ENCODE results near the gene MCOLN1. TPM values are rescaled to one million over a fixed set of nuclear protein-coding genes. Genes with fewer than 3 reads are reported as not detected.

Gene MCOLN1
- total and polyA plus RNA-seq, 2 experiments from 2014 or later = 7.2 to 16.1 TPM

DNA sequence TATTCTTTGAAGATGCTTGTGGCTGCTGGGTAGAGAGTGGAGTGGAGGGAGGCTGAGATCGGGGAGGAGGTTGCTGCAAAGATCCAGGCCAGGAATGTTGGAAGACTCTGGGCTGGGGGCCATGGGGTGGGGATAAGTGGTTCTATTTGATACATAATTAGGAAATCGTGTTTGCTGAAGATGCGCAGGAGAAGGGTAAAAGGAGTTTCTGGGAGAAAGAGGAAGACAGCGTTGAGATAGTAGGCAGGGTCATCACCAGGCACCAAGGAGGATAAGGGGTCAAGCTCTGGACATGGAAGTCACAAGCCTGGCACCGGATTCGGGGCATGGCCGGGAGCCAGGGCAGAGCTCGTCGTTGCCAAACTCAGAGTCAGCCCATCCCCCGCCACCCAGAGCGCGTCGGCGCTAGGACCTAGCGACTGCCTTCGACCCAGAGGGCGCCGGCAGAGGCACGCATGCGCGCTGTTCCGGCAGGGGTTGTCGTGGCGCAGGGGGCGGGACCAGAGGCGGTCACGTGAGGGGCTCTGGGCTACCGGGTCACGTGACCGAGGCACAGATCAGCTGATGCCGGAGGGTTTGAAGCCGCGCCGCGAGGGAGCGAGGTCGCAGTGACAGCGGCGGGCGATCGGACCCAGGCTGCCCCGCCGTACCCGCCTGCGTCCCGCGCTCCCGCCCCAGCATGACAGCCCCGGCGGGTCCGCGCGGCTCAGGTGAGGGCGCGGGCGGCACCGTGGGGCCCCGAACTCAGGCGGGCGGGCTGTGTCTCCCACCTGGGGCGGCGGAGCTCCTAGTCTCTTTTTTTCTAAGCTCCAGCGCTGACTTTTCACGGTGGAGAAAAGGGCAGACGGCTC is at the start of gene MCOLN1 (continued):
- no peak for TF ChIP-seq EZH2 (IDR thresholded peaks at IDR 0.05; ENCODE audit: low read depth, unreplicated experiment)

DNA sequence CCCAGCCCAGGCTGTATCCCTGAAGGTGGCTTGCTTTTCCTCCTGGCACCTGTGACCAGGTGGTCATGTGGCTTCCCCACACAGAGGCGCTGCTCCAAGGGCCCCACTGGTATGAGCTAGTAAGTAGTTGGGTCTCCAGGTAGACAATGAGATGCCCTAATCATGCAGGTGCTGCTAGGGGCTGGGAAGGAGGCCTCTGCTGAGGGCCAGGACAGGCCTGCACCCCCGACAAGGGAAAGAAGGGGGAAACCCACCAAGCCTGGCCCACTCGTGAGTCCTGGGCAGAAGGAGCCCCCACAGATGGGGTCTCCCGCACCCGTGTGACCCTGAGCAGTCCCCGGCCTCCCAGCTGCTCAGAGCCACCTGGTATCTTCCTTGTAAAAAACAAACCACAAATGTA is 46.8 kb upstream of the MCOLN1 start:
- Mint-ChIP-seq H3K9me3 (no peaks in the 10 kb centered on the region), H3K27ac (no peak overlapping the region), H3K27me3 (ENCODE audit: insufficient read depth, low read depth, poor library complexity) (peaks cover 5% of the 10 kb centered on the region), H3K4me3 (no peak overlapping the region), H3K36me3 (ENCODE audit: low read depth) (peaks cover 3% of the 10 kb centered on the region; the same call in 1 of the 3 replicates), H3K4me1 (peaks cover 7% of the 10 kb centered on the region)
- Histone ChIP-seq H3K4me2 (no peak overlapping the region), H3K27ac (ENCODE audit: low read depth) (no peak overlapping the region), H3K9me2 (ENCODE audit: insufficient read depth) (no peaks in the 10 kb centered on the region), H3F3A (replicated peaks; ENCODE audit: low read depth) (no peaks in the 10 kb centered on the region), H3K4me3 (no peak overlapping the region), H3K79me2 (replicated peaks; ENCODE audit: insufficient read depth) (no peaks in the 10 kb centered on the region), H3K4me1 (ENCODE audit: insufficient read depth) (peaks cover 6% of the 10 kb centered on the region; the same call in 1 of the 2 replicates), H4K20me1 (replicated peaks; ENCODE audit: insufficient read depth) (no peaks in the 10 kb centered on the region), H3K27me3 (ENCODE audit: insufficient read depth) (no peaks in the 10 kb centered on the region), H2AFZ (no peak overlapping the region), H3K36me3 (ENCODE audit: insufficient read depth) (no peaks in the 10 kb centered on the region; the same call in 1 of the 2 replicates)
- no peak for ATAC-seq
- DNase-seq (ENCODE audit: low spot score) = no peak
- TF ChIP-seq EZH2 (IDR thresholded peaks at IDR 0.05; ENCODE audit: low read depth, unreplicated experiment) (no peak), CREB1 (CRISPR knock-in tag; IDR thresholded peaks at IDR 0.05; ENCODE audit: low read depth) (no peak), POLR2AphosphoS5 (IDR thresholded peaks at IDR 0.05; ENCODE audit: low read depth) (no peak), STAT1 (IDR thresholded peaks at IDR 0.05; ENCODE audit: unreplicated experiment) (no peak), NANOG (IDR thresholded peaks at IDR 0.05; ENCODE audit: borderline replicate concordance) (no peak), JUNB (IDR thresholded peaks at IDR 0.05; ENCODE audit: unreplicated experiment) (no peak), ZNF331 (CRISPR knock-in tag; IDR thresholded peaks at IDR 0.05; ENCODE audit: low read depth) (no peak), EZH2phosphoT487 (IDR thresholded peaks at IDR 0.05; ENCODE audit: unreplicated experiment) (no peak), ZNF114 (CRISPR knock-in tag; IDR thresholded peaks at IDR 0.05) (no peak)
- TF ChIP-seq, protein P1, sequence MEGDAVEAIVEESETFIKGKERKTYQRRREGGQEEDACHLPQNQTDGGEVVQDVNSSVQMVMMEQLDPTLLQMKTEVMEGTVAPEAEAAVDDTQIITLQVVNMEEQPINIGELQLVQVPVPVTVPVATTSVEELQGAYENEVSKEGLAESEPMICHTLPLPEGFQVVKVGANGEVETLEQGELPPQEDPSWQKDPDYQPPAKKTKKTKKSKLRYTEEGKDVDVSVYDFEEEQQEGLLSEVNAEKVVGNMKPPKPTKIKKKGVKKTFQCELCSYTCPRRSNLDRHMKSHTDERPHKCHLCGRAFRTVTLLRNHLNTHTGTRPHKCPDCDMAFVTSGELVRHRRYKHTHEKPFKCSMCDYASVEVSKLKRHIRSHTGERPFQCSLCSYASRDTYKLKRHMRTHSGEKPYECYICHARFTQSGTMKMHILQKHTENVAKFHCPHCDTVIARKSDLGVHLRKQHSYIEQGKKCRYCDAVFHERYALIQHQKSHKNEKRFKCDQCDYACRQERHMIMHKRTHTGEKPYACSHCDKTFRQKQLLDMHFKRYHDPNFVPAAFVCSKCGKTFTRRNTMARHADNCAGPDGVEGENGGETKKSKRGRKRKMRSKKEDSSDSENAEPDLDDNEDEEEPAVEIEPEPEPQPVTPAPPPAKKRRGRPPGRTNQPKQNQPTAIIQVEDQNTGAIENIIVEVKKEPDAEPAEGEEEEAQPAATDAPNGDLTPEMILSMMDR (conservative IDR thresholded peaks at IDR 0.05; ENCODE audit: low read depth in 2 of 2) = no peak
- TF ChIP-seq, protein P2, sequence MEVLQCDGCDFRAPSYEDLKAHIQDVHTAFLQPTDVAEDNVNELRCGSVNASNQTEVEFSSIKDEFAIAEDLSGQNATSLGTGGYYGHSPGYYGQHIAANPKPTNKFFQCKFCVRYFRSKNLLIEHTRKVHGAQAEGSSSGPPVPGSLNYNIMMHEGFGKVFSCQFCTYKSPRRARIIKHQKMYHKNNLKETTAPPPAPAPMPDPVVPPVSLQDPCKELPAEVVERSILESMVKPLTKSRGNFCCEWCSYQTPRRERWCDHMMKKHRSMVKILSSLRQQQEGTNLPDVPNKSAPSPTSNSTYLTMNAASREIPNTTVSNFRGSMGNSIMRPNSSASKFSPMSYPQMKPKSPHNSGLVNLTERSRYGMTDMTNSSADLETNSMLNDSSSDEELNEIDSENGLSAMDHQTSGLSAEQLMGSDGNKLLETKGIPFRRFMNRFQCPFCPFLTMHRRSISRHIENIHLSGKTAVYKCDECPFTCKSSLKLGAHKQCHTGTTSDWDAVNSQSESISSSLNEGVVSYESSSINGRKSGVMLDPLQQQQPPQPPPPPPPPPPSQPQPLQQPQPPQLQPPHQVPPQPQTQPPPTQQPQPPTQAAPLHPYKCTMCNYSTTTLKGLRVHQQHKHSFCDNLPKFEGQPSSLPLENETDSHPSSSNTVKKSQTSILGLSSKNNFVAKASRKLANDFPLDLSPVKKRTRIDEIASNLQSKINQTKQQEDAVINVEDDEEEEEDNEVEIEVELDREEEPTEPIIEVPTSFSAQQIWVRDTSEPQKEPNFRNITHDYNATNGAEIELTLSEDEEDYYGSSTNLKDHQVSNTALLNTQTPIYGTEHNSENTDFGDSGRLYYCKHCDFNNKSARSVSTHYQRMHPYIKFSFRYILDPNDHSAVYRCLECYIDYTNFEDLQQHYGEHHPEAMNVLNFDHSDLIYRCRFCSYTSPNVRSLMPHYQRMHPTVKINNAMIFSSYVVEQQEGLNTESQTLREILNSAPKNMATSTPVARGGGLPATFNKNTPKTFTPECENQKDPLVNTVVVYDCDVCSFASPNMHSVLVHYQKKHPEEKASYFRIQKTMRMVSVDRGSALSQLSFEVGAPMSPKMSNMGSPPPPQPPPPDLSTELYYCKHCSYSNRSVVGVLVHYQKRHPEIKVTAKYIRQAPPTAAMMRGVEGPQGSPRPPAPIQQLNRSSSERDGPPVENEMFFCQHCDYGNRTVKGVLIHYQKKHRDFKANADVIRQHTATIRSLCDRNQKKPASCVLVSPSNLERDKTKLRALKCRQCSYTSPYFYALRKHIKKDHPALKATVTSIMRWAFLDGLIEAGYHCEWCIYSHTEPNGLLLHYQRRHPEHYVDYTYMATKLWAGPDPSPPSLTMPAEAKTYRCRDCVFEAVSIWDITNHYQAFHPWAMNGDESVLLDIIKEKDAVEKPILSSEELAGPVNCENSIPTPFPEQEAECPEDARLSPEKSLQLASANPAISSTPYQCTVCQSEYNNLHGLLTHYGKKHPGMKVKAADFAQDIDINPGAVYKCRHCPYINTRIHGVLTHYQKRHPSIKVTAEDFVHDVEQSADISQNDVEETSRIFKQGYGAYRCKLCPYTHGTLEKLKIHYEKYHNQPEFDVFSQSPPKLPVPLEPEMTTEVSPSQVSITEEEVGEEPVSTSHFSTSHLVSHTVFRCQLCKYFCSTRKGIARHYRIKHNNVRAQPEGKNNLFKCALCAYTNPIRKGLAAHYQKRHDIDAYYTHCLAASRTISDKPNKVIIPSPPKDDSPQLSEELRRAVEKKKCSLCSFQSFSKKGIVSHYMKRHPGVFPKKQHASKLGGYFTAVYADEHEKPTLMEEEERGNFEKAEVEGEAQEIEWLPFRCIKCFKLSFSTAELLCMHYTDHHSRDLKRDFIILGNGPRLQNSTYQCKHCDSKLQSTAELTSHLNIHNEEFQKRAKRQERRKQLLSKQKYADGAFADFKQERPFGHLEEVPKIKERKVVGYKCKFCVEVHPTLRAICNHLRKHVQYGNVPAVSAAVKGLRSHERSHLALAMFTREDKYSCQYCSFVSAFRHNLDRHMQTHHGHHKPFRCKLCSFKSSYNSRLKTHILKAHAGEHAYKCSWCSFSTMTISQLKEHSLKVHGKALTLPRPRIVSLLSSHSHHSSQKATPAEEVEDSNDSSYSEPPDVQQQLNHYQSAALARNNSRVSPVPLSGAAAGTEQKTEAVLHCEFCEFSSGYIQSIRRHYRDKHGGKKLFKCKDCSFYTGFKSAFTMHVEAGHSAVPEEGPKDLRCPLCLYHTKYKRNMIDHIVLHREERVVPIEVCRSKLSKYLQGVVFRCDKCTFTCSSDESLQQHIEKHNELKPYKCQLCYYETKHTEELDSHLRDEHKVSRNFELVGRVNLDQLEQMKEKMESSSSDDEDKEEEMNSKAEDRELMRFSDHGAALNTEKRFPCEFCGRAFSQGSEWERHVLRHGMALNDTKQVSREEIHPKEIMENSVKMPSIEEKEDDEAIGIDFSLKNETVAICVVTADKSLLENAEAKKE (CRISPR knock-in tag; IDR thresholded peaks at IDR 0.05) = no peak
- TF ChIP-seq, protein P3, sequence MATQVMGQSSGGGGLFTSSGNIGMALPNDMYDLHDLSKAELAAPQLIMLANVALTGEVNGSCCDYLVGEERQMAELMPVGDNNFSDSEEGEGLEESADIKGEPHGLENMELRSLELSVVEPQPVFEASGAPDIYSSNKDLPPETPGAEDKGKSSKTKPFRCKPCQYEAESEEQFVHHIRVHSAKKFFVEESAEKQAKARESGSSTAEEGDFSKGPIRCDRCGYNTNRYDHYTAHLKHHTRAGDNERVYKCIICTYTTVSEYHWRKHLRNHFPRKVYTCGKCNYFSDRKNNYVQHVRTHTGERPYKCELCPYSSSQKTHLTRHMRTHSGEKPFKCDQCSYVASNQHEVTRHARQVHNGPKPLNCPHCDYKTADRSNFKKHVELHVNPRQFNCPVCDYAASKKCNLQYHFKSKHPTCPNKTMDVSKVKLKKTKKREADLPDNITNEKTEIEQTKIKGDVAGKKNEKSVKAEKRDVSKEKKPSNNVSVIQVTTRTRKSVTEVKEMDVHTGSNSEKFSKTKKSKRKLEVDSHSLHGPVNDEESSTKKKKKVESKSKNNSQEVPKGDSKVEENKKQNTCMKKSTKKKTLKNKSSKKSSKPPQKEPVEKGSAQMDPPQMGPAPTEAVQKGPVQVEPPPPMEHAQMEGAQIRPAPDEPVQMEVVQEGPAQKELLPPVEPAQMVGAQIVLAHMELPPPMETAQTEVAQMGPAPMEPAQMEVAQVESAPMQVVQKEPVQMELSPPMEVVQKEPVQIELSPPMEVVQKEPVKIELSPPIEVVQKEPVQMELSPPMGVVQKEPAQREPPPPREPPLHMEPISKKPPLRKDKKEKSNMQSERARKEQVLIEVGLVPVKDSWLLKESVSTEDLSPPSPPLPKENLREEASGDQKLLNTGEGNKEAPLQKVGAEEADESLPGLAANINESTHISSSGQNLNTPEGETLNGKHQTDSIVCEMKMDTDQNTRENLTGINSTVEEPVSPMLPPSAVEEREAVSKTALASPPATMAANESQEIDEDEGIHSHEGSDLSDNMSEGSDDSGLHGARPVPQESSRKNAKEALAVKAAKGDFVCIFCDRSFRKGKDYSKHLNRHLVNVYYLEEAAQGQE (IDR thresholded peaks at IDR 0.05; ENCODE audit: unreplicated experiment) = no peak

All from GM23338 (cell line).